ENCODE measurements around the gene COG1. TPM values are rescaled to one million over a fixed set of nuclear protein-coding genes. Genes with fewer than 3 reads are reported as not detected.
A peak's percentile ranks its signal among the peaks of the same experiment; 100 is the strongest.

COG1 gene
- polyA plus RNA-seq, 1 donor (not counting 4 experiments of a cell fraction or from before 2014, with no cell fraction given) = 16.4 TPM

GRCh38 chr17:73240561-73240960 lies 47.7 kb downstream of the COG1 start:
- H3K36me3 ChIP-seq (ENCODE audit: control insufficient read depth in 2 of 2, extremely low read depth in 1 of 2, insufficient read depth in 2 of 2, low read length in 2 of 2) = peaks cover 11 to 15% of the 10 kb centered on the region in 2 experiments
- no peak overlapping the region for H3K9ac ChIP-seq (ENCODE audit: control insufficient read depth, extremely low read depth, insufficient read depth, low read length)
- H4K20me1 ChIP-seq (ENCODE audit: control insufficient read depth, extremely low read depth, insufficient read depth, low read length) = no peaks in the 10 kb centered on the region
- dilution Hi-C loops (cut with MboI; ENCODE audit: extremely low pct_ligation_motif_present, low sequenced_read_pairs) = no loop called here
- no peaks in the 10 kb centered on the region for H3K27me3 ChIP-seq (ENCODE audit: control insufficient read depth, extremely low read depth, insufficient read depth, low read length)
- peaks cover 4% of the 10 kb centered on the region for H3K79me2 ChIP-seq (ENCODE audit: control insufficient read depth, insufficient read depth, low read length)
- no peak overlapping the region for H3K27ac ChIP-seq (ENCODE audit: control insufficient read depth, insufficient read depth, low read length)
- H2AFZ ChIP-seq (ENCODE audit: control insufficient read depth, low read length) = no peak overlapping the region
- no peaks in the 10 kb centered on the region for H3K9me3 ChIP-seq (ENCODE audit: control insufficient read depth, low read depth, low read length)
- no peak overlapping the region for H3K4me2 ChIP-seq (ENCODE audit: control insufficient read depth, extremely low read depth, insufficient read depth, low read depth, low read length)
- no peak overlapping the region for H3K4me3 ChIP-seq (ENCODE audit: control insufficient read depth in 2 of 3, extremely low read depth in 1 of 3, insufficient read depth in 2 of 3, low read depth in 1 of 3, low read length in 3 of 3)
- no peak for DNase-seq (ENCODE audit: low read depth, low spot score)
- no peaks in the 10 kb centered on the region for H3K9me1 ChIP-seq (ENCODE audit: control insufficient read depth, extremely low read depth, insufficient read depth, low read length)
- TF ChIP-seq CTCF (optimal IDR thresholded peaks at IDR 0.05 in 1 of 3, IDR thresholded peaks at IDR 0.05 in 1 of 3, conservative IDR thresholded peaks at IDR 0.05 in 1 of 3; ENCODE audit: extremely low read depth in 1 of 3, insufficient read depth in 2 of 3, low read length in 3 of 3) = no peak
- no peak for TF ChIP-seq EZH2 (IDR thresholded peaks at IDR 0.05; ENCODE audit: low read length)
- no peaks in the 10 kb centered on the region for H3K4me1 ChIP-seq (ENCODE audit: control insufficient read depth, extremely low read depth, insufficient read depth, low read length)
- FAIRE-seq = no peak

GRCh38 chr17:73247726-73248125 lies 54.9 kb downstream of the COG1 start:
- Histone ChIP-seq H2AFZ (ENCODE audit: control insufficient read depth, low read length) (no peak overlapping the region), H3K4me2 (ENCODE audit: control insufficient read depth, extremely low read depth, insufficient read depth, low read depth, low read length) (no peak overlapping the region), H3K9me1 (ENCODE audit: control insufficient read depth, extremely low read depth, insufficient read depth, low read length) (no peaks in the 10 kb centered on the region), H3K79me2 (ENCODE audit: control insufficient read depth, insufficient read depth, low read length) (no peaks in the 10 kb centered on the region), H4K20me1 (ENCODE audit: control insufficient read depth, extremely low read depth, insufficient read depth, low read length) (no peaks in the 10 kb centered on the region), H3K27me3 (ENCODE audit: control insufficient read depth, extremely low read depth, insufficient read depth, low read length) (no peaks in the 10 kb centered on the region), H3K4me3 (ENCODE audit: control insufficient read depth in 2 of 3, extremely low read depth in 1 of 3, insufficient read depth in 2 of 3, low read depth in 1 of 3, low read length in 3 of 3) (no peak overlapping the region), H3K36me3 (ENCODE audit: control insufficient read depth in 2 of 2, extremely low read depth in 1 of 2, insufficient read depth in 2 of 2, low read length in 2 of 2) (peaks cover 2 to 11% of the 10 kb centered on the region in 2 experiments), H3K9ac (ENCODE audit: control insufficient read depth, extremely low read depth, insufficient read depth, low read length) (no peak overlapping the region), H3K9me3 (ENCODE audit: control insufficient read depth, low read depth, low read length) (no peaks in the 10 kb centered on the region), H3K4me1 (ENCODE audit: control insufficient read depth, extremely low read depth, insufficient read depth, low read length) (no peaks in the 10 kb centered on the region), H3K27ac (ENCODE audit: control insufficient read depth, insufficient read depth, low read length) (no peak overlapping the region)
- peak in 1 of 3 experiments; percentile 7 for TF ChIP-seq CTCF (optimal IDR thresholded peaks at IDR 0.05 in 1 of 3, IDR thresholded peaks at IDR 0.05 in 1 of 3, conservative IDR thresholded peaks at IDR 0.05 in 1 of 3; ENCODE audit: extremely low read depth in 1 of 3, insufficient read depth in 2 of 3, low read length in 3 of 3)
- TF ChIP-seq EZH2 (IDR thresholded peaks at IDR 0.05; ENCODE audit: low read length) = no peak
- FAIRE-seq = no peak
- DNase-seq (ENCODE audit: low read depth, low spot score) = no peak
- dilution Hi-C loops (cut with MboI; ENCODE audit: extremely low pct_ligation_motif_present, low sequenced_read_pairs) = no loop called here
